HG02610 (cell line): ENCODE results near the gene CDC73.
A peak's percentile ranks its signal among the peaks of the same experiment; 100 is the strongest.
"Not testable (repeated sequence)": the region's sequence is repeated elsewhere in the genome, so short reads cannot be mapped to it uniquely, and the experiment has no call there.

ENCODE experiments used
- ATAC-seq: cut with Tn5 transposase; IDR thresholded peaks from one replicate; pipeline ENCODE4 v1.9.1; 2021; ENCODE audit warnings: mild to moderate bottlenecking, moderate library complexity; ENCODE audit not compliant: unreplicated experiment

Gene CDC73

DNA sequence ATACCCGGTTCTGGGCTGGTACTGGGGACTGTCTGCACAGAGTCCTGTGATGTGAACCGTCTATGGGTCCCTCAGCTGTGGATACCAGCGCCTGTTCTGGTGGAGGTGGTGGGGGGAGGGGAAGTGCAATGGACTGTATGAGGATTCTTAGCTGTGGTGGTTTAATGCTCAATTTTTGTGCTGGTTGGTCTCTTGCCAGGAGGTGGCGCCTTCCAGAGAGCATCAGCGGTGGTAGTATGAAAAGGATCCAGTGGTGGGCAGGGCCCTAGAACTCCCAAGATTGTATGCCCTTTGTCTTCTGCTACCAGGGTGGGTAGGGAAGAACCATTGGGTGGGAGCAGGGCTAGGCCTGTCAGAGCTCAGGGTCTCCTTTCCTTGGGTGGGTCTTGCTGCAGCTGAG is 153.9 kb downstream of the CDC73 start:
- no peak for ATAC-seq

DNA sequence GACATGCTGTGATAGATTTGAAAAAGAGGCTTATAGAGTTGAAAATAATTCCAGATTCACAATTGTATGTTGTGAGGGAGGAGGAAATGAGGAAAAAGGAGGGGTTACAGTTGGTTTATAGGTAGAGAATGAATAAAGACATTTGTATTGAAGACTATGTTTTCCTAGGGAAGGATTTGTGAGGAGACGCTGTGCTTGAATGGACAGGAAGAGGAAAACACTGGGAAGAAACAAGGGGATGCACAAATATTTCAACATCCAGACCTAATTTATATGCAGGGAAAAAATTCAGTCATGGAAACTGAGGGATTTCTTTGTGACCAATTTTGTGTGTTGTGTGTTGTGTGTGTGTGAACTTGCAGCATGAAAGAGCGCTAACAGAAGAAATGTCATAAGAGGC is 157.1 kb downstream of the CDC73 start:
- ATAC-seq: no peak

DNA sequence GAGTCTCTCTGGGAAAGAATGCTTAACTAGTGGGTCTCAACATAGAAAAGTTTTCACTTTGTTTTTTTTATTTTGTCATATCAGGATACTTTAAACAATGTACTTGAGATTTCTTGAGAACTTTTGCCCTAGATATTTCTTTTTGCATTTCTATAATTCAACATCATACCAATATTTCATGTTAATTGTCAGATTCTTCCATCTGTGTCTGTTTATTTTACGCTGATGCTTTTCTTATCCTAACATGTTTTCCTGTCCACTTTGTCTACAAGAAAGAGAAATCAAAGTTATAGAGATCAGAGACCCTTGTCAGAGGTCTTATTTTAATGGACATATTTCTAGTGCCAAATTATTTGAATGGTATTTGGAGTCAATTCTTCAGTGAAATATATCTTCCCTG is 160.1 kb downstream of the CDC73 start:
- ATAC-seq: no peak

DNA sequence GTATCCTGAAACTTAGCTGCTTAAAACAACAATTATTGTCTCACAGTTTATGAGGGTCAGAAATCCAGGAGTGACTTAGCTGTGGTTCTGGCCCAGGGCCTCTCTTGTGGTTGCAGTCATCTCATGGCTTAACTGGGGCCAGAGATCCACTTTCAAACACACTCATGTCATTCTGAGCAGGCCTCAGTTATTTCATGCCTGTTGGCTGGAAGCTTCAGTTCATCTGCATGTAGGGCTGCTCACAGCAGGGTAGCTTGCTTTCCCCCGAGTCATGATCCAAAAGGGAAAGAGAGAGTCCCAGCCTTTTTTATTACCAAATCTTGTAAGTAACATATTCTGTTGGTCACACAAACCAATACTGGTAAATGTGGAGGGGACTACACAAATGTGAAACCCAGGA is 161.2 kb downstream of the CDC73 start:
- peak; percentile 35 for ATAC-seq

DNA sequence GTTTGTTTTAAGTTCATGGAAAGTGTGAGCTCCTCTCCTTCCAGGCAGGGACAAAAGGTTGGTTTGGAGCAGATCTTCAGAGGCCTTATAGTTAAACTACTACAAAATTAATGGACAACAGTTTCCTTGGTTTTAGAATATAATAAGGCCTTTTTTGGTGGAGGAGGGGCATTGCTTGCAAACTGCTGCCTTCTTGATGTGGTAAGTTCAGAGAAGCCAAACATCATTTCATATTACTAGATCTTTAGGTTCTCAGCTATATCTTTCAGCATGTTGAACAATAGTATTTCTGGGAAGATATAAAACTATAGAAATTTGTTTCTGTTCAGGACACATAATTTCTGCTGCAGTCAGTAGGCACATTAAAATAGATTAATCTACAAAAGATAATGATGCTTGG is 162.4 kb downstream of the CDC73 start:
- no peak for ATAC-seq

DNA sequence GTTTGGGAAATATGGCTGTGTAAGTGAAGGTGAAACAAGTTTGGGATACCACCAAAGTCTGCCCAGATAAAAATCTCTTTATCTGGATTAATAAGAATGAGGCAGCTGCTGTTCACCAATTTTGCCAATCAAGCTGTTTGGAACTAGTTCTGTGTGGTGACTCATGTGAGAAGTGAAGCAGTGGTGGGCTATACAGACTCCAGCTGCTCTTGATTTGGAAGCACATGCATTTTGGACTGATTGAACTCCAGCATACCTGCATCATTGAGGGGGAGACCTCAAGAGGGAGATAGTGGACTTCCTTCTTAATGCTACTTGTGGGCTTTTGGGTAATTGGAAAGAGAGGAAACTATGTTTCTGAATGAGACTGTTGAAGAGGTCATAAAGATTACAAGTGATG is 163.8 kb downstream of the CDC73 start:
- ATAC-seq: no peak

DNA sequence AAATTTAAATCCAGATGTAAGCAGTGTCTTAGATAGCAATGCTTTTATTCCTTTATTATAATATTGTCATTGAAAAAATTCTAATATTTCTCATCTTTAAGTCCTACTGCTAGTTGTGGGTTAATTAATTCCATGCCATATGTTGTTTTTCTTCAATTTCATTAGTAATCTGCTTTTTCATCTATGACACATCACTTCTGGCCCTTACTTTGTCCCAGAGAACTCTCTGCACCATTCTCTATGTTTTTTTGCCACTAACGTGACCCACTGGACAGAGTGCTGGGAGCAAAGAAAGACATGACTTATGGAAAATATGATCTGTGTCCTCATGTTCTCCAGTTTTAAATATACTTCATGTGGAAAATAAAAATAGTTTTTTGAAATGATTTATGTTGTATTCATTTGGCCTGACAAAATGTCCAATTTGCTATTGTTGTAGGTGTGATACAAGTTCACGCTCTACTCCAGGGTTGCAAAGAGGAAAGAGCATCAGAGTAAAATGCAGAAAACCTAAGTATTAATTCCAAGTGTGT is 166.8 kb downstream of the CDC73 start:
- not testable (repeated sequence) for ATAC-seq

DNA sequence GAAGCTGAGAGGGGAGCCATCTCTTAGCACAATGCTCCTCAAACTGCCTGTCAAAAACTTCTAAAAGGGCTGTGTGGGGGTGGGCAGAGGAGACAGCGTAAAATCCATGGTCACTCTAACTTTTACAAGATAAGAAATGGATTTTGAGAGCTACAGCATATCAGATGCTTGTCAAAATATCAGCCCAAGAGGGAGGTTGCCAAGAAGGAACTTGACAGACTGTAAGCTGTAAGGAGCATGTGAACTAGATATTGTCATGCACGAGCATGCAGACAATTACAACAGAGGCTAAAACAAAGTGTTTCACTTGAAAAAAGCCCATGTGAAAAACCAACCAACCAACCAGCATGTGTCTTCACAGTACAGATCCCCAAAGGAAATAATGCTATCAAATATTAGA is 171.9 kb downstream of the CDC73 start:
- ATAC-seq: no peak

DNA sequence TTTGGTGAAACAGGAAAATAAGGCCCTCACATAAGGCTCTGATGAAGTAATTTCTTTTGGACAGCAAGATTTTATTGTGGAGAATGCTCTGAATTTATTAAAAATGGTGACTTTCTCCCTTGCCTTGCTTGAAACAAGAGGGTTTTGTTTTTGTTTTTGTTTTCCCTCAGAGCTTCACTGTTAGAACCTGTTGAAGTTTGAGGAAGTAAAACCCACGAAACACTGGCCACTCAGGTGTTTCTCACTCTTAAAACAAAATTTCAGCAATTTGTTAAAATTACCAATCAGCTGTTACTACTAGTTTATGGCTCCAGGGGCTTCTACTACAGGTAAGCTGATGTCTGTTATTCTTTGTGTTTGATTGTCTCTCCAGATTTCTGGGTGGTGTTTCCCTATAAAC is 177.2 kb downstream of the CDC73 start:
- ATAC-seq: no peak

DNA sequence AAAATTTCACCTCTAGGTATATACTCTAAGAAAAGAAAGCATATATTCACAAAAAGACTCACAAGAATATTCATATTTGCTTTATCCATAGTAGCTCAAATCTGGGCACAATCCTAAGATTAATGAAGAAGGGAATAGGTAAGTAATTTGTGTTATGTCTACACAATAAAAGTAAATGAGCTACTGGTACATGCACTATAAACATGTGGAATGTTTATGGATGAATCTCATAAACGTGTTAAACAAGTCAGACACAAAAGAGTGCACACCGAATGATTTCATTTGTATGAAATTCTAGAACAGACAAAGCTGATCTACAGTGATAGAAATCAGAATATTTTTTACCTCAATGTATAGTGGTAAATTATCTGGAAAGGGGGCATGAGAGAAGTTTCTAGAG is 179.9 kb downstream of the CDC73 start:
- ATAC-seq: no peak

DNA sequence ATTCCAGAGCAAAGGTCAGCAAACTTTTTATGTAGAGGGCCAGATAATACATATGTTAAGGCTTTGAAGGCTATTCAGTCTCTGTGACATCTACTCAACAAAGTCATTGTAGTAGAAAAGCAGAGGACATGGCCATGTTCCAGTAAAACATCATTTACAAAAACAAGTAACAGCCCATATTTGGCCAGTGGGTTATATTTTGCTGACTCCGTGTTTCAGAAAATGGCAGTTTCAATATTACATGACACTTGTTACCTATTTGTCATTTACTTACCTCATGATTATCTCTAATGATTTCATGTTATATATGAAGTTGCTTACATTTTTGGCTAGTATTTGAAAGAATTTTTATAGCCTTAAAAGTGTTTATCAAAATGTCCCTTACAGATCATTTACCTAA is 182.0 kb downstream of the CDC73 start:
- ATAC-seq: no peak
